ENCODE data around the gene FYB2.

The FYB2 gene

GRCh38 chr1:56814205-56814604 lies 5.0 kb downstream of the FYB2 start:
- DNase-seq (ENCODE audit: low read depth, low spot score): no peak
- no peak for TF ChIP-seq CTCF (IDR thresholded peaks at IDR 0.05; ENCODE audit: insufficient read depth, low read length, missing control alignments)
- ChIA-PET POLR2A (no interaction called here), CTCF (interaction anchor here (1.7 kb wide), 2 partner anchors 10 to 12 kb away, joined by 3 read pairs; no protein-coding TSS in a partner anchor)
- no peak overlapping the region for H3K4me3 ChIP-seq (ENCODE audit: low read depth, low read length)

- POLR2A ChIA-PET: no interaction called here
Measured at GRCh38 chr1:56811331-56811730, 7.9 kb downstream of the FYB2 start.

GRCh38 chr1:56808410-56808809 lies 10.8 kb downstream of the FYB2 start:
- POLR2A ChIA-PET: no interaction called here
- no peak for DNase-seq (ENCODE audit: low read depth, low spot score)
- TF ChIP-seq CTCF (IDR thresholded peaks at IDR 0.05; ENCODE audit: insufficient read depth, low read length, missing control alignments): no peak
- CTCF ChIA-PET: interaction anchor here (0.9 to 6.8 kb wide), 6 partner anchors 10 to 160 kb away, joined by 3 to 71 read pairs (median 4); partner anchors contain the start of gene FYB2
- H3K4me3 ChIP-seq (ENCODE audit: low read depth, low read length): no peak overlapping the region

More at GRCh38 chr1:56811331-56811730, 7.9 kb downstream of the FYB2 start:
- H3K4me3 ChIP-seq (ENCODE audit: low read depth, low read length): no peak overlapping the region
- CTCF ChIA-PET: interaction anchor here (6.8 kb wide), 1 partner anchor 10 kb away, joined by 71 read pairs; the partner anchor contains the start of gene FYB2
- DNase-seq (ENCODE audit: low read depth, low spot score): no peak
- no peak for TF ChIP-seq CTCF (IDR thresholded peaks at IDR 0.05; ENCODE audit: insufficient read depth, low read length, missing control alignments)

- no peak for TF ChIP-seq CTCF (IDR thresholded peaks at IDR 0.05; ENCODE audit: insufficient read depth, low read length, missing control alignments)
- H3K4me3 ChIP-seq (ENCODE audit: low read depth, low read length): no peak overlapping the region
- CTCF ChIA-PET: interaction anchor here (1.0 to 6.8 kb wide), 2 partner anchors 14 to 1521 kb away, joined by 3 to 71 read pairs; partner anchors contain the start of gene FYB2
- DNase-seq (ENCODE audit: low read depth, low spot score): no peak
- POLR2A ChIA-PET: no interaction called here
Measured at GRCh38 chr1:56806804-56807203, 12.4 kb downstream of the FYB2 start.

GRCh38 chr1:56803561-56804156 lies 15.5 kb downstream of the FYB2 start:
- ChIA-PET CTCF (interaction anchor here (0.7 to 3.8 kb wide), 19 partner anchors 10 to 1523 kb away, joined by 3 to 33 read pairs (median 3); partner anchors contain the start of gene FYB2), POLR2A (no interaction called here)
- peak; percentile 74 for TF ChIP-seq CTCF (IDR thresholded peaks at IDR 0.05; ENCODE audit: insufficient read depth, low read length, missing control alignments)
- DNase-seq (ENCODE audit: low read depth, low spot score): no peak
- H3K4me3 ChIP-seq (ENCODE audit: low read depth, low read length): no peak overlapping the region

- TF ChIP-seq CTCF (IDR thresholded peaks at IDR 0.05; ENCODE audit: insufficient read depth, low read length, missing control alignments): no peak
- H3K4me3 ChIP-seq (ENCODE audit: low read depth, low read length): no peak overlapping the region
- ChIA-PET POLR2A (no interaction called here), CTCF (interaction anchor here (0.6 to 1.6 kb wide), 4 partner anchors 21 to 1516 kb away, joined by 3 to 13 read pairs (median 6); no protein-coding TSS in a partner anchor)
- no peak for DNase-seq (ENCODE audit: low read depth, low spot score)
Measured at GRCh38 chr1:56799605-56800400, 19.4 kb downstream of the FYB2 start.
